SK-N-SH (cell line): ENCODE results near the gene TUBGCP6.
A peak's percentile ranks its signal among the peaks of the same experiment; 100 is the strongest.

ENCODE experiments used
- CTCF ChIP-seq: fragments of 200-600 bp; sonication (generic); IDR thresholded peaks from 2 replicates; pipeline ENCODE4 v1.6.1; 2017; ENCODE audit warnings: antibody characterized with exemption, mild to moderate bottlenecking, moderate library complexity
- TF ChIP-seq, protein P1 (sequence below): IDR thresholded peaks from 2 replicates; pipeline ENCODE4 v1.4.0; 2012; ENCODE audit warnings: low read depth

DNA sequence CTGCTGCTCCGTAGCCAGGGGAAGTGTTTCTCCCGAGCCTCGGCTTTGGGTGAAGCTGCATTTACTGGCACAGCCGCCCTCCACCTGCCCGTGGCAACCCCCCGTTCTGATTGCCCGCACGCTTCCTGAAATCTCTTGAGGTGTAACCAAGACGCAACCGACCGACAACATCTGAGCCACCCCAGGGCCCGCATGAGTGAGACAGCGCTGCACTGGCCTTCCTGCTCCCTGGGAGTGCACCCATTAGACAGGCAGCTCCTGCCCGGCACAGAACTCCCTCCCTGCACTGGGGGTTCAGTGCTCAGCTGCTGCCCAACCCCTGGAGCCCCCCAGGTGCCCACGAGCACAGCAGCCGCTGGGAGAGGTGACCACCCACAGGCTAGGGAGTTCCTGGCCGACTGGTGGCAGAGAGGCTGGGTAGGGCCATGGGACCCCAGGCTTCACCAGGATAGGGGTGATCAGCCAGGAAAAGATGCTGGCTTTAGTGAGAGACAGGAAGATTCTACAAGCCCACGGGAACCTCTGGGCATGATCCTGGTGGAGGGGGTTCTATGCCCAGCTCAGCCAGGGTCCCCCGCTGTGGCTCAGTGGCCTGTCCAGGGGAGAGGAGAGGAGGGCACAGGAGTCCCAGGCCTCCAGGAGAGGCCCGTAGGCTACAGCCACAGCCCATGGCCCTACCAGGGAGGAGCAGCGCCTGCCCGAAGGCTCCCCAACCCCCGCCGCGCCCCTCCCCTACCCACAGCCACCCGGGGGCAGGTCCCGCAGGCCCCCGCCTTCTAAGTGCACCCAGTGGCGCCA lies 48.0 kb upstream of the TUBGCP6 start:
- TF ChIP-seq, protein P1, sequence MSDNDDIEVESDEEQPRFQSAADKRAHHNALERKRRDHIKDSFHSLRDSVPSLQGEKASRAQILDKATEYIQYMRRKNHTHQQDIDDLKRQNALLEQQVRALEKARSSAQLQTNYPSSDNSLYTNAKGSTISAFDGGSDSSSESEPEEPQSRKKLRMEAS, result peak; percentile 1; the same call in 1 of the 2 replicates
- TF ChIP-seq CTCF, result no peak
